HG03066 (cell line): ENCODE results near the gene CFC1B.
"Not testable (repeated sequence)": the region's sequence is repeated elsewhere in the genome, so short reads cannot be mapped to it uniquely, and the experiment has no call there.

ENCODE experiments used
- ATAC-seq: cut with Tn5 transposase; IDR thresholded peaks from one replicate; pipeline ENCODE4 v1.9.1; 2021; ENCODE audit warnings: low read depth; ENCODE audit not compliant: unreplicated experiment

CFC1B gene

DNA sequence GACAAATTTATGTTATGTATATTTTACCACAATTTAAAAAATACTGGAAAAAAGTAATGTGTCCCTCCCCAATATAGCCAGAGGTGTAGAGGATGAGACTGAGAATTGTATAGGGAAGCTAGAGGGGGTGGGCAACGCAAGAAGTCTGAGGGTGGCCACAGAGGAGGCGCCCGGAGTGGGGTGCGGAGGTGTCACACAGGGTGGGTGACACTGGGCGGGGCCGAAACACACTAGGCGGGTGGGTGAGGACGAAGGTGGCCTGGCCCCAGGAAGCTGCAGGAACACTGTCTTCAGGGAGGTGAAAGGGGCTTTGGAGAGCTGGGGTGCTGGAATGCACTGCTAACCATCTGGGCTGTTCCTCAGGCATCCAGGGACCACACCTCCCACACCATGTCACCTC is 35.4 kb downstream of the CFC1B start:
- not testable (repeated sequence) for ATAC-seq

- not testable (repeated sequence) for ATAC-seq
Measured at GRCh38 chr2:130566165-130566564, 45.1 kb downstream of the CFC1B start.

GRCh38 chr2:130571929-130572328 is 50.9 kb downstream of the CFC1B start:
- not testable (repeated sequence) for ATAC-seq

GRCh38 chr2:130574230-130574629 is 53.2 kb downstream of the CFC1B start:
- ATAC-seq = not testable (repeated sequence)

DNA sequence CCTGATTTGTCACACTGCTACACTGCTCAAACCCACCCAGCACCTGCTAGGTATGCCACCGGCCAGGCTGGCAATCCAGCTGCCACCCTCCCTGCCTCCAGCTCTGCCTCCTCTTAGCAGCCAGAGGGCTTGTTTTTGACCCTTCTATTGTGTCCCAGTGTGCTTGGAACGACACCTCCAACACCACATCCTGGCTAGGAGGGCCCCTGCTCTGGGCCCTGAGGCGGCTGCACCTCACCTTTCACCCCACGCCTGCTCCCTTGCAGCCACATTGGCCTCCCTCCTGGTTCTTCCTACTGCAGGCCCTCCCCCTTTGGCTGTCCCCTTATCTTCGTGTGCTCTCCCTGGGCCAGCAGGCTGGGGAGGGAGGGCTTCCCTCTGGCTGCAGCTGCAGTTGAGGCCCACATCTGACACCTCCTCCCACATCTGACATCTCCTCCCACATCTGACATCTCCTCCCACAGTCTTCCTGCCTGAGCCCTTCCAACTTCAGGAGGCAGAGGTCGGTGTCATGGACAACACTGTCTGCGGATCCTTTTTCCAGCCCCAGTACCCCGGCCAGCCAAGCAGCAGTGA is 55.3 kb downstream of the CFC1B start:
- not testable (repeated sequence) for ATAC-seq

DNA sequence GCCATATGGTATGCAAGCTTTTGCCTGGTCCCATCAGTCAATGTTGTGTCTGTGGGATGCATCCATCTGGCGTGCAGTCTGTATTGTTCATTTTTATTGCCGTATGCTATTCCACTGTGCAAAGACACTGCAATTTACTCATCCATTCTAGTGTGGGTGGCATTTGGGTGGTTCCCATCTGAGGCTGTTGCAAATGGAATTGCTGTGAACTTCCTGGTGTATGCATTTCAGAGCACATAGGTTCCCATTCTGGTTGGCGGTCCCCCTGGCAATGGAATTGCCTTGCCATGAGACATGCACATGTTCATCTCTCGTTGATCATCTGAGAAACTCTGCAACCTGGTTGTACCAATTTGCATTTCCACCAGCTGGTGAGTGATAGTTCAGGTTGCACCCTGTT is 56.5 kb downstream of the CFC1B start:
- not testable (repeated sequence) for ATAC-seq
